Neural cell (in vitro differentiated cells): ENCODE results near the gene TMEM107. TPM values are rescaled to one million over a fixed set of nuclear protein-coding genes. Genes with fewer than 3 reads are reported as not detected.

ENCODE experiments used
- H2AFZ ChIP-seq: fragments of 200-600, 300-800 bp; sonication (generic), shearing (Covaris generic); 2 replicates; pipeline ENCODE4 v1.6.0; 2014; ENCODE audit warnings: low read depth, mild to moderate bottlenecking, antibody characterized with exemption, low read length, moderate library complexity
- H3F3A ChIP-seq: fragments of 200-600 bp; shearing (Covaris generic); 2 replicates; pipeline ENCODE4 v1.6.1; 2016; ENCODE audit warnings: mild to moderate bottlenecking, moderate library complexity, mixed read lengths, antibody characterized with exemption, low read length; ENCODE audit not compliant: insufficient read depth, poor library complexity, severe bottlenecking
- H3K27ac ChIP-seq: fragments of 200-600, 300-800 bp; sonication (generic), shearing (Covaris generic); 2 replicates; pipeline ENCODE4 v1.5.1; 2014; ENCODE audit warnings: mild to moderate bottlenecking, low read length, moderate library complexity
- H3K27me3 ChIP-seq: fragments of 300-800, 200-600 bp; sonication (generic), shearing (Covaris generic); 2 replicates; pipeline ENCODE4 v1.6.0; 2014; ENCODE audit warnings: mild to moderate bottlenecking, low read depth, low read length, moderate library complexity; ENCODE audit not compliant: insufficient read depth
- H3K36me3 ChIP-seq: fragments of 300-800, 200-600 bp; sonication (generic), shearing (Covaris generic); 2 replicates; pipeline ENCODE4 v1.5.1; 2014; ENCODE audit warnings: mild to moderate bottlenecking, antibody characterized with exemption, low read length, moderate library complexity; ENCODE audit not compliant: insufficient read depth
- H3K4me2 ChIP-seq: fragments of 300-800, 200-600 bp; sonication (generic), shearing (Covaris generic); 2 replicates; pipeline ENCODE4 v1.6.0; 2014; ENCODE audit warnings: mild to moderate bottlenecking, low read length
- H3K4me3 ChIP-seq: fragments of 300-800, 200-600 bp; sonication (generic), shearing (Covaris generic); 2 replicates; pipeline ENCODE4 v1.5.1; 2014; ENCODE audit warnings: mild to moderate bottlenecking, low read length, moderate library complexity
- H3K79me2 ChIP-seq: fragments of 200-600 bp; shearing (Covaris generic); replicated peaks from 2 replicates; pipeline ENCODE4 v1.6.0; 2014; ENCODE audit warnings: mild to moderate bottlenecking, low read length, moderate library complexity; ENCODE audit not compliant: insufficient read depth
- H3K9ac ChIP-seq: fragments of 300-800, 200-600 bp; sonication (generic), shearing (Covaris generic); 2 replicates; pipeline ENCODE4 v1.6.1; 2016; ENCODE audit warnings: mild to moderate bottlenecking, low read length, mixed read lengths
- H3K9me2 ChIP-seq: fragments of 200-600 bp; shearing (Covaris generic); 2 replicates; pipeline ENCODE4 v1.6.1; 2016; ENCODE audit warnings: mild to moderate bottlenecking, low read length, mixed read lengths; ENCODE audit not compliant: insufficient read depth
- H3K9me3 ChIP-seq: fragments of 200-600, 300-800 bp; sonication (generic), shearing (Covaris generic); 2 replicates; pipeline ENCODE4 v1.6.1; 2016; ENCODE audit warnings: mild to moderate bottlenecking, mixed run types, low read length, moderate library complexity, mixed read lengths
- H4K20me1 ChIP-seq: fragments of 200-600 bp; shearing (Covaris generic); 2 replicates; pipeline ENCODE4 v1.6.1; 2016; ENCODE audit warnings: mild to moderate bottlenecking, mixed run types; ENCODE audit not compliant: insufficient read depth
- CTCF ChIP-seq: fragments of 450-650 bp; IDR thresholded peaks from 2 replicates; pipeline ENCODE4 v1.5.1; 2014; ENCODE audit warnings: antibody characterized with exemption, mild to moderate bottlenecking, moderate library complexity; ENCODE audit not compliant: poor library complexity, severe bottlenecking
- EP300 ChIP-seq: fragments of 450-650 bp; conservative IDR thresholded peaks from 2 replicates; pipeline ENCODE4 v1.6.1; 2014; ENCODE audit warnings: antibody characterized with exemption, mild to moderate bottlenecking, moderate library complexity; ENCODE audit not compliant: poor library complexity, severe bottlenecking
- EZH2 ChIP-seq: fragments of 200-600, 300-800 bp; shearing (Covaris generic), sonication (generic); IDR thresholded peaks from 2 replicates; pipeline ENCODE4 v1.6.1; 2014; ENCODE audit warnings: antibody characterized with exemption, low read length, borderline replicate concordance, mild to moderate bottlenecking; ENCODE audit not compliant: insufficient read depth, poor library complexity, severe bottlenecking
- MXI1 ChIP-seq: fragments of 450-650 bp; conservative IDR thresholded peaks from 2 replicates; pipeline ENCODE4 v1.6.1; 2014; ENCODE audit warnings: antibody characterized with exemption, mild to moderate bottlenecking; ENCODE audit not compliant: poor library complexity, severe bottlenecking
- POLR2AphosphoS5 ChIP-seq: IDR thresholded peaks from 2 replicates; pipeline ENCODE4 v1.6.1; 2012
- RAD21 ChIP-seq: fragments of 450-650 bp; conservative IDR thresholded peaks from 2 replicates; pipeline ENCODE4 v1.6.1; 2014; ENCODE audit warnings: antibody characterized with exemption, mild to moderate bottlenecking, moderate library complexity
- REST ChIP-seq: IDR thresholded peaks from 2 replicates; pipeline ENCODE4 v1.6.1; 2012; ENCODE audit warnings: borderline replicate concordance
- SMC3 ChIP-seq: fragments of 450-650 bp; conservative IDR thresholded peaks from 2 replicates; pipeline ENCODE4 v1.6.1; 2014; ENCODE audit warnings: antibody characterized with exemption, mild to moderate bottlenecking, moderate library complexity; ENCODE audit not compliant: poor library complexity
- TAF1 ChIP-seq: IDR thresholded peaks from 2 replicates; pipeline ENCODE4 v1.6.1; 2012; ENCODE audit warnings: low read depth
- polyA plus RNA-seq: library from polyadenylated mRNA; depleted of rRNA; stranded (reverse); fragments of >200 nt; gene quantifications from 2 replicates; pipeline ENCODE4 v1.2.3, GENCODE V29; 2014

TMEM107 gene
- polyA plus RNA-seq, 1 donor from 2014 or later: 31.7 TPM

- Histone ChIP-seq H3K9ac (no peak overlapping the region), H3K9me2 (no peaks in the 10 kb centered on the region), H3F3A (no peaks in the 10 kb centered on the region), H3K79me2 (peaks cover 7% of the 10 kb centered on the region), H3K9me3 (no peaks in the 10 kb centered on the region), H4K20me1 (no peaks in the 10 kb centered on the region), H3K27ac (no peak overlapping the region), H2AFZ (no peak overlapping the region), H3K4me2 (no peak overlapping the region), H3K36me3 (no peaks in the 10 kb centered on the region), H3K4me3 (no peak overlapping the region), H3K27me3 (no peaks in the 10 kb centered on the region)
- no peak for TF ChIP-seq POLR2AphosphoS5
Measured at GRCh38 chr17:8167526-8167925, 8.7 kb downstream of the TMEM107 start.

DNA sequence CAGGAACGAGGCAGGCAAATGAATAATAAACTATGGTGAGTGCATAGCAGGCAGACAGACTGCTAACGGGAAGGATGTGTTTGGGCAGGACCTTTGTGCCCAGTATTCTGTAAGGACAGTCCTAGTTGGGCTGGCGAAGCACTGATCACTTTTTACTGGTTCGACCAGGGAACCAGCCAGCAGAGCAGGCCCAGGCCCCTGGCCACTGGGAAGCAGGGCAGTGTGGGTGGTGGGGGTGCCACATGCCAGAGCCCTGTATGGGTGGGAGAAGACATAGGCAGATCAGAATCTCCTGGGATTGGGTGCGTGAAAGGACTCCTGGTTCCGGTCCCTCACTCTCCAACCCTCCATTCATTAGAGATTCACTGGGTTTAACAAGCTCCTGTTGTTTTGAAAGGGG is 9.4 kb downstream of the TMEM107 start:
- Histone ChIP-seq H3K27me3 (no peaks in the 10 kb centered on the region), H3F3A (no peaks in the 10 kb centered on the region), H3K4me3 (no peak overlapping the region), H4K20me1 (no peaks in the 10 kb centered on the region), H3K9me2 (no peaks in the 10 kb centered on the region), H3K27ac (no peak overlapping the region), H3K4me2 (no peak overlapping the region), H2AFZ (no peak overlapping the region), H3K79me2 (peaks cover 15% of the 10 kb centered on the region), H3K9me3 (no peaks in the 10 kb centered on the region), H3K9ac (no peak overlapping the region), H3K36me3 (no peaks in the 10 kb centered on the region)
- TF ChIP-seq TAF1: no peak
- TF ChIP-seq MXI1: no peak
- TF ChIP-seq EZH2: no peak
- no peak for TF ChIP-seq RAD21
- no peak for TF ChIP-seq SMC3
- no peak for TF ChIP-seq EP300
- no peak for TF ChIP-seq REST
- TF ChIP-seq POLR2AphosphoS5: no peak
- TF ChIP-seq CTCF: no peak

GRCh38 chr17:8164815-8165131 is 11.4 kb downstream of the TMEM107 start:
- H3K9me2 ChIP-seq: no peaks in the 10 kb centered on the region
- peak overlapping the region; percentile 56 for H2AFZ ChIP-seq
- H3K27ac ChIP-seq: peak overlapping the region; percentile 91
- H3K4me3 ChIP-seq: peak overlapping the region; percentile 68
- TF ChIP-seq EZH2: no peak
- TF ChIP-seq SMC3: no peak
- no peak for TF ChIP-seq POLR2AphosphoS5
- no peak for TF ChIP-seq TAF1
- TF ChIP-seq EP300: no peak
- TF ChIP-seq CTCF: no peak
- no peak for TF ChIP-seq MXI1
- TF ChIP-seq REST: no peak
- no peak for TF ChIP-seq RAD21
- H3K79me2 ChIP-seq: peaks cover 34% of the 10 kb centered on the region
- peak overlapping the region; percentile 96 for H3K9ac ChIP-seq
- H3K36me3 ChIP-seq: no peaks in the 10 kb centered on the region
- no peaks in the 10 kb centered on the region for H3F3A ChIP-seq
- no peaks in the 10 kb centered on the region for H3K27me3 ChIP-seq
- peaks cover 8% of the 10 kb centered on the region for H4K20me1 ChIP-seq
- H3K4me2 ChIP-seq: no peak overlapping the region
- H3K9me3 ChIP-seq: no peaks in the 10 kb centered on the region
